Measurements from ENCODE around the gene NPHP4.

Gene NPHP4

DNA sequence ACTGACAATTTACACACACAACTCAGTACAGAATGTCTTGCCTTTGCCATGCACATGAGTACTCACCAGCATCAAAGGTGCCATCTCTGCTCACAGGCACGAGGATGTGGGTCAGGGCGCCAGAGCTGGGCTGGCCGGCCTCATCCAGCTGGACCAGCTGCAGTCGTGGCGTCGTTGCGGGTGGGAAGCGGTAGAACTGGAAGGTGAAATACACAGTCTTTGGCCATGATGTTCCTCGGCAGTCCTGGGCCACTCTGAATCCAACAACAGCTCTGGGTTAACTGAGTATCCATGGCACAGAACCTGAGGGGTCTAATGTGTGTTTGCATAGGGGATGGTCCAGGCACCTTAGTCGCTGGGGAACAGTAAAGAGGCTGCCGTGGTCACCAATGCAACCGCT is 87.7 kb downstream of the NPHP4 start:
- H3K9ac ChIP-seq (ENCODE audit: low read length) = no peak overlapping the region
- no peaks in the 10 kb centered on the region for H3K4me1 ChIP-seq (ENCODE audit: low read length)

GRCh38 chr1:5903680-5904079 is 88.5 kb downstream of the NPHP4 start:
- no peaks in the 10 kb centered on the region for H3F3A ChIP-seq (ENCODE audit: insufficient read depth, low read length)
- no peaks in the 10 kb centered on the region for H3K27me3 ChIP-seq (replicated peaks; ENCODE audit: insufficient read depth, low read length)
- H3K36me3 ChIP-seq (replicated peaks; ENCODE audit: insufficient read depth, low read length) = no peaks in the 10 kb centered on the region
- no peaks in the 10 kb centered on the region for H4K20me1 ChIP-seq (ENCODE audit: insufficient read depth, low read length)
- no peaks in the 10 kb centered on the region for H3K79me2 ChIP-seq (ENCODE audit: low read length)
- H2AFZ ChIP-seq (ENCODE audit: low read length) = no peak overlapping the region
- DNase-seq = no peak
- H3K4me1 ChIP-seq (ENCODE audit: low read length) = no peaks in the 10 kb centered on the region
- no peak for TF ChIP-seq EZH2 (optimal IDR thresholded peaks at IDR 0.05; ENCODE audit: low read depth, low read length)
- TF ChIP-seq, protein P1, sequence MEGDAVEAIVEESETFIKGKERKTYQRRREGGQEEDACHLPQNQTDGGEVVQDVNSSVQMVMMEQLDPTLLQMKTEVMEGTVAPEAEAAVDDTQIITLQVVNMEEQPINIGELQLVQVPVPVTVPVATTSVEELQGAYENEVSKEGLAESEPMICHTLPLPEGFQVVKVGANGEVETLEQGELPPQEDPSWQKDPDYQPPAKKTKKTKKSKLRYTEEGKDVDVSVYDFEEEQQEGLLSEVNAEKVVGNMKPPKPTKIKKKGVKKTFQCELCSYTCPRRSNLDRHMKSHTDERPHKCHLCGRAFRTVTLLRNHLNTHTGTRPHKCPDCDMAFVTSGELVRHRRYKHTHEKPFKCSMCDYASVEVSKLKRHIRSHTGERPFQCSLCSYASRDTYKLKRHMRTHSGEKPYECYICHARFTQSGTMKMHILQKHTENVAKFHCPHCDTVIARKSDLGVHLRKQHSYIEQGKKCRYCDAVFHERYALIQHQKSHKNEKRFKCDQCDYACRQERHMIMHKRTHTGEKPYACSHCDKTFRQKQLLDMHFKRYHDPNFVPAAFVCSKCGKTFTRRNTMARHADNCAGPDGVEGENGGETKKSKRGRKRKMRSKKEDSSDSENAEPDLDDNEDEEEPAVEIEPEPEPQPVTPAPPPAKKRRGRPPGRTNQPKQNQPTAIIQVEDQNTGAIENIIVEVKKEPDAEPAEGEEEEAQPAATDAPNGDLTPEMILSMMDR (IDR thresholded peaks at IDR 0.05; ENCODE audit: low read length) = no peak
- no peak for TF ChIP-seq EZH2phosphoT487 (IDR thresholded peaks at IDR 0.05; ENCODE audit: low read length)
- no peak overlapping the region for H3K4me3 ChIP-seq (ENCODE audit: low read length)
- H3K9me3 ChIP-seq (replicated peaks; ENCODE audit: insufficient read depth, low read length) = no peaks in the 10 kb centered on the region
- no peak overlapping the region for H3K4me2 ChIP-seq (ENCODE audit: low read depth, low read length)
- H3K9ac ChIP-seq (ENCODE audit: low read length) = no peak overlapping the region
- no peak overlapping the region for H3K27ac ChIP-seq (ENCODE audit: low read length)
- no peaks in the 10 kb centered on the region for H3K9me2 ChIP-seq (replicated peaks; ENCODE audit: insufficient read depth, low read length)

More for the DNA sequence above, 87.7 kb downstream of the NPHP4 start:
- TF ChIP-seq, protein P1 (IDR thresholded peaks at IDR 0.05; ENCODE audit: low read length) = no peak
- TF ChIP-seq EZH2 (optimal IDR thresholded peaks at IDR 0.05; ENCODE audit: low read depth, low read length) (no peak), EZH2phosphoT487 (IDR thresholded peaks at IDR 0.05; ENCODE audit: low read length) (no peak)
- Histone ChIP-seq H3K9me3 (replicated peaks; ENCODE audit: insufficient read depth, low read length) (no peaks in the 10 kb centered on the region), H2AFZ (ENCODE audit: low read length) (no peak overlapping the region), H3K4me2 (ENCODE audit: low read depth, low read length) (no peak overlapping the region), H3K27ac (ENCODE audit: low read length) (no peak overlapping the region), H3K27me3 (replicated peaks; ENCODE audit: insufficient read depth, low read length) (no peaks in the 10 kb centered on the region), H3K79me2 (ENCODE audit: low read length) (no peaks in the 10 kb centered on the region), H3F3A (ENCODE audit: insufficient read depth, low read length) (no peaks in the 10 kb centered on the region), H3K4me3 (ENCODE audit: low read length) (no peak overlapping the region), H4K20me1 (ENCODE audit: insufficient read depth, low read length) (no peaks in the 10 kb centered on the region), H3K9me2 (replicated peaks; ENCODE audit: insufficient read depth, low read length) (no peaks in the 10 kb centered on the region), H3K36me3 (replicated peaks; ENCODE audit: insufficient read depth, low read length) (no peaks in the 10 kb centered on the region)
- no peak for DNase-seq

DNA sequence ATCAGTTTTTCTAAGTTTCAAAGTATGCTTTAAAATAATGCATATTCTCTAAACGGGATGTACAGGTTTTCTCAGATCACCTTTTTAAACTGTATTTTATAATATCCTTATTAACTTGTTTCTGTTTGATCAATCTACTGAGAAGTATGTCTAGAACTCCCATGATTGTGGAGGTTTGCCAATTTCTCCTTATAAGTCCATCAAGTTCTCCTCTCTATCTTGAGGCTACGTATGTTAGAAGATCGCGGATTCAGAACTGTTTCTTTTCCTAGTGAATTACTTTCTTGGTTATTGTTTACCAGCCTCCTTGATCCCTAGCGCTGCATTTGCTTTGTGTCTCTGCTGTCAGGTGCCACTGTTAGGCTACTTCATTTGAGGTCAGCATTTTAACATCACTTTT is 89.2 kb downstream of the NPHP4 start:
- H3K4me3 ChIP-seq (ENCODE audit: low read length) = no peak overlapping the region
- H3K9me2 ChIP-seq (replicated peaks; ENCODE audit: insufficient read depth, low read length) = no peaks in the 10 kb centered on the region
- H3F3A ChIP-seq (ENCODE audit: insufficient read depth, low read length) = no peaks in the 10 kb centered on the region
- DNase-seq = no peak
- H3K27me3 ChIP-seq (replicated peaks; ENCODE audit: insufficient read depth, low read length) = no peaks in the 10 kb centered on the region
- no peaks in the 10 kb centered on the region for H3K36me3 ChIP-seq (replicated peaks; ENCODE audit: insufficient read depth, low read length)
- no peaks in the 10 kb centered on the region for H3K4me1 ChIP-seq (ENCODE audit: low read length)
- H3K27ac ChIP-seq (ENCODE audit: low read length) = no peak overlapping the region
- no peak overlapping the region for H3K9ac ChIP-seq (ENCODE audit: low read length)
- H3K79me2 ChIP-seq (ENCODE audit: low read length) = no peaks in the 10 kb centered on the region
- no peaks in the 10 kb centered on the region for H4K20me1 ChIP-seq (ENCODE audit: insufficient read depth, low read length)
- no peak for TF ChIP-seq EZH2 (optimal IDR thresholded peaks at IDR 0.05; ENCODE audit: low read depth, low read length)
- TF ChIP-seq, protein P1 (IDR thresholded peaks at IDR 0.05; ENCODE audit: low read length) = no peak
- no peak for TF ChIP-seq EZH2phosphoT487 (IDR thresholded peaks at IDR 0.05; ENCODE audit: low read length)
- H2AFZ ChIP-seq (ENCODE audit: low read length) = no peak overlapping the region
- H3K4me2 ChIP-seq (ENCODE audit: low read depth, low read length) = no peak overlapping the region
- H3K9me3 ChIP-seq (replicated peaks; ENCODE audit: insufficient read depth, low read length) = no peaks in the 10 kb centered on the region

Measured in MM.1S (cell line).